Neural progenitor cell (in vitro differentiated cells): ENCODE data around the gene ARHGAP29.

Experiments
- CTCF ChIP-seq: fragments of 200-600 bp; sonication (generic); IDR thresholded peaks from 2 replicates; pipeline ENCODE4 v1.5.1; 2017; ENCODE audit warnings: antibody characterized with exemption, mild to moderate bottlenecking
- EZH2 ChIP-seq: fragments of 200-600 bp; sonication (generic); IDR thresholded peaks from 2 replicates; pipeline ENCODE4 v1.6.1; 2017; ENCODE audit warnings: antibody characterized with exemption, mild to moderate bottlenecking, moderate library complexity
- EZH2phosphoT487 ChIP-seq: fragments of 200-600 bp; sonication (generic); IDR thresholded peaks from 2 replicates; pipeline ENCODE4 v1.6.1; 2017; ENCODE audit warnings: antibody characterized with exemption

- no peak for TF ChIP-seq CTCF
- TF ChIP-seq EZH2phosphoT487: no peak
- no peak for TF ChIP-seq EZH2
Observed at GRCh38 chr1:94236013-94236491, 1.3 kb downstream of the ARHGAP29 start.
